ENCODE data around the gene TCN1. TPM values are rescaled to one million over a fixed set of nuclear protein-coding genes. Genes with fewer than 3 reads are reported as not detected.
"Not testable (repeated sequence)": the region's sequence is repeated elsewhere in the genome, so short reads cannot be mapped to it uniquely, and the experiment has no call there.

TCN1 gene
- total and polyA plus RNA-seq, 4 donors: 0.08 to 4.7 (median 0.17) TPM; not detected in 1

- TF ChIP-seq ZBTB33 (IDR thresholded peaks at IDR 0.05) (no peak), RXRA (IDR thresholded peaks at IDR 0.05) (no peak), HNF4G (IDR thresholded peaks at IDR 0.05) (no peak), FOXA1 (IDR thresholded peaks at IDR 0.05) (no peak), SP1 (IDR thresholded peaks at IDR 0.05) (no peak)
These were observed 8.6 kb downstream of the TCN1 start (continued) for GRCh38 chr11:59857439-59858434.

DNA sequence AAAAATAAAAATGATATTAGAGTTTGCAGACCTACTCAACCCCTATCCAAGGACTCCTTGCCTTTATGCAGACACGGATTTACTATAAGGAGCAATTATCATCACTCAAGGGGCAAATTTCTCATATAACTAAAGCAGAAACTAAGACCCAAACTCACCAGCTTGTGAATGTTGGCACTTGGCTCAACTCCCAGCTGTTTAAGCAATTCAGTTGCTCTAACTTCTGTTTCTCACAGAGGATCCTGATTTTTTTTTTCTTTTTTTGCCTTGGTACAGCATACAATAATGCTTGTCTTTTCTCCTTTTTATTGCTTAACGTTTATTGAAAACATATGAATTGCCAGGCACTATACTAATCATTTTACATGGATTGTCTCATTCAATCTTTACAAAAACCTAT, 11.4 kb downstream of the TCN1 start:
- no peak for DNase-seq (ENCODE audit: low spot score)
- Histone ChIP-seq H3K4me3 (ENCODE audit: low read depth in 1 of 3, low read length in 3 of 3) (no peak overlapping the region), H3K27me3 (ENCODE audit: control insufficient read depth in 4 of 4, insufficient read depth in 4 of 4, low read length in 3 of 4) (peaks cover 0 to 3% (median 0%) of the 10 kb centered on the region in 4 donors), H3K9me3 (ENCODE audit: control insufficient read depth in 4 of 4, low read length in 3 of 4) (no peaks in the 10 kb centered on the region), H3K27ac (ENCODE audit: low read depth in 1 of 2, low read length in 2 of 2) (no peak overlapping the region), H3K36me3 (ENCODE audit: control insufficient read depth in 4 of 4, insufficient read depth in 3 of 4, low read depth in 1 of 4, low read length in 3 of 4) (no peaks in the 10 kb centered on the region), H3K4me1 (ENCODE audit: control insufficient read depth in 4 of 4, insufficient read depth in 4 of 4, low read length in 3 of 4) (no peaks in the 10 kb centered on the region), H3K9ac (ENCODE audit: low read depth in 1 of 2, low read length in 2 of 2) (no peak overlapping the region)
- 47% methylated on average over 2 of the region's 2 CpGs for WGBS
- TF ChIP-seq HNF4G (IDR thresholded peaks at IDR 0.05): no peak
- TF ChIP-seq GABPA (IDR thresholded peaks at IDR 0.05 in 1 of 2, conservative IDR thresholded peaks at IDR 0.05 in 1 of 2): no peak
- no peak for TF ChIP-seq SP1 (IDR thresholded peaks at IDR 0.05)
- no peak for TF ChIP-seq CTCF (IDR thresholded peaks at IDR 0.05; ENCODE audit: low read depth, low read length, missing input control)
- TF ChIP-seq TAF1 (conservative IDR thresholded peaks at IDR 0.05): no peak
- TF ChIP-seq YY1 (IDR thresholded peaks at IDR 0.05): no peak
- TF ChIP-seq ZBTB33 (IDR thresholded peaks at IDR 0.05): no peak
- no peak for TF ChIP-seq FOXA1 (IDR thresholded peaks at IDR 0.05)

- not testable (repeated sequence) for H3K27ac ChIP-seq (ENCODE audit: low read depth in 1 of 2, low read length in 2 of 2); H3K4me3 ChIP-seq (ENCODE audit: low read depth in 1 of 3, low read length in 3 of 3); H3K9ac ChIP-seq (ENCODE audit: low read depth in 1 of 2, low read length in 2 of 2); H3K36me3 ChIP-seq (ENCODE audit: control insufficient read depth in 4 of 4, insufficient read depth in 3 of 4, low read depth in 1 of 4, low read length in 3 of 4); DNase-seq (ENCODE audit: low spot score); H3K4me1 ChIP-seq (ENCODE audit: control insufficient read depth in 4 of 4, insufficient read depth in 4 of 4, low read length in 3 of 4); H3K27me3 ChIP-seq (ENCODE audit: control insufficient read depth in 4 of 4, insufficient read depth in 4 of 4, low read length in 3 of 4); H3K9me3 ChIP-seq (ENCODE audit: control insufficient read depth in 4 of 4, low read length in 3 of 4)
- WGBS: 89% methylated on average over 5 of the region's 5 CpGs
These were observed 14.9 kb downstream of the TCN1 start for GRCh38 chr11:59851416-59851815.

GRCh38 chr11:59849551-59849950, 16.7 kb downstream of the TCN1 start:
- H3K4me1 ChIP-seq (ENCODE audit: control insufficient read depth in 4 of 4, insufficient read depth in 4 of 4, low read length in 3 of 4); H3K4me3 ChIP-seq (ENCODE audit: low read depth in 1 of 3, low read length in 3 of 3); H3K27ac ChIP-seq (ENCODE audit: low read depth in 1 of 2, low read length in 2 of 2); DNase-seq (ENCODE audit: low spot score); H3K27me3 ChIP-seq (ENCODE audit: control insufficient read depth in 4 of 4, insufficient read depth in 4 of 4, low read length in 3 of 4); H3K36me3 ChIP-seq (ENCODE audit: control insufficient read depth in 4 of 4, insufficient read depth in 3 of 4, low read depth in 1 of 4, low read length in 3 of 4); H3K9me3 ChIP-seq (ENCODE audit: control insufficient read depth in 4 of 4, low read length in 3 of 4); H3K9ac ChIP-seq (ENCODE audit: low read depth in 1 of 2, low read length in 2 of 2): not testable (repeated sequence)
- WGBS: 93% methylated on average over 2 of the region's 2 CpGs
